ENCODE data around the gene PLEKHH2. TPM values are rescaled to one million over a fixed set of nuclear protein-coding genes. Genes with fewer than 3 reads are reported as not detected.
A peak's percentile ranks its signal among the peaks of the same experiment; 100 is the strongest.

Gene PLEKHH2
- total and polyA plus RNA-seq, 2 of the 13 experiments (the other 11 are each of a cell fraction or from before 2014, with no cell fraction given): 1.1 to 3.0 TPM

DNA sequence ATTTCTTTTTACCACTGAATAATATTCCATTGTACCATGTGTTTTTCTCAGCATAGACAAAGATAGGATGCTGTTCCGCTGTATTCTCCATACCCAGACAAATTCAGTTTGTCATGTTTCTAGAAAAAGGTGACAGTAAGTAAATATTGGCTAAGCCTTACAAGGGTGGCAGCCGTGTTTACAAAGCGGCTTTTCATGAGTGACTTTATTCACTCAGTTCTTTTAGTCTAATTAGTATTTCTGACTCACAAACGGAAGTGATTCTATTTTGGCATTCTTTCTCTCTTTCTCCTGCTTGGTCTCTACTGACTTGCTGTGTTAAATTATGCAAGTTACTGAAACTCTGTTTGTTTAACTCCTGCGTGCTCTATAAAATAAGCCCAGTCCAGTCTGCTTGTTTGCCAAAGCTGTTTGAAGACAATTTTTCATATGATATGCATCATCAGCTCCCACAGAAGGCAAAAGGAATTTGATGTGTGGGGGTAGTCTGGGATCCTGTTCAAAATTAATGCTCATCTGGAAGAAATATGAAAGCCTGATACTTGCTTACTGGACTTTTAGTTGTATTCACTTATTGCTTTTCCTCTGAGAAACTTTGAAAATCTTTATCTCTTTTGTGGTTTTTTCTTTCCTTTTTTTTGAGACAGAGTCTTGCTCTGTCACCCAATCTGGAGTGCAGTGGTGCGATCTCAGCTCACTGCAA is 2.3 kb upstream of the PLEKHH2 start (continued):
- TF ChIP-seq, protein P1, sequence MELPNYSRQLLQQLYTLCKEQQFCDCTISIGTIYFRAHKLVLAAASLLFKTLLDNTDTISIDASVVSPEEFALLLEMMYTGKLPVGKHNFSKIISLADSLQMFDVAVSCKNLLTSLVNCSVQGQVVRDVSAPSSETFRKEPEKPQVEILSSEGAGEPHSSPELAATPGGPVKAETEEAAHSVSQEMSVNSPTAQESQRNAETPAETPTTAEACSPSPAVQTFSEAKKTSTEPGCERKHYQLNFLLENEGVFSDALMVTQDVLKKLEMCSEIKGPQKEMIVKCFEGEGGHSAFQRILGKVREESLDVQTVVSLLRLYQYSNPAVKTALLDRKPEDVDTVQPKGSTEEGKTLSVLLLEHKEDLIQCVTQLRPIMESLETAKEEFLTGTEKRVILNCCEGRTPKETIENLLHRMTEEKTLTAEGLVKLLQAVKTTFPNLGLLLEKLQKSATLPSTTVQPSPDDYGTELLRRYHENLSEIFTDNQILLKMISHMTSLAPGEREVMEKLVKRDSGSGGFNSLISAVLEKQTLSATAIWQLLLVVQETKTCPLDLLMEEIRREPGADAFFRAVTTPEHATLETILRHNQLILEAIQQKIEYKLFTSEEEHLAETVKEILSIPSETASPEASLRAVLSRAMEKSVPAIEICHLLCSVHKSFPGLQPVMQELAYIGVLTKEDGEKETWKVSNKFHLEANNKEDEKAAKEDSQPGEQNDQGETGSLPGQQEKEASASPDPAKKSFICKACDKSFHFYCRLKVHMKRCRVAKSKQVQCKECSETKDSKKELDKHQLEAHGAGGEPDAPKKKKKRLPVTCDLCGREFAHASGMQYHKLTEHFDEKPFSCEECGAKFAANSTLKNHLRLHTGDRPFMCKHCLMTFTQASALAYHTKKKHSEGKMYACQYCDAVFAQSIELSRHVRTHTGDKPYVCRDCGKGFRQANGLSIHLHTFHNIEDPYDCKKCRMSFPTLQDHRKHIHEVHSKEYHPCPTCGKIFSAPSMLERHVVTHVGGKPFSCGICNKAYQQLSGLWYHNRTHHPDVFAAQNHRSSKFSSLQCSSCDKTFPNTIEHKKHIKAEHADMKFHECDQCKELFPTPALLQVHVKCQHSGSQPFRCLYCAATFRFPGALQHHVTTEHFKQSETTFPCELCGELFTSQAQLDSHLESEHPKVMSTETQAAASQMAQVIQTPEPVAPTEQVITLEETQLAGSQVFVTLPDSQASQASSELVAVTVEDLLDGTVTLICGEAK (IDR thresholded peaks at IDR 0.05): no peak
- TF ChIP-seq, protein P1 (CRISPR knock-in tag; IDR thresholded peaks at IDR 0.05): no peak
- peak; percentile 89 for TF ChIP-seq FOXK1 (CRISPR knock-in tag; IDR thresholded peaks at IDR 0.05; ENCODE audit: borderline replicate concordance, low read depth)
- no peak for TF ChIP-seq SP1 (IDR thresholded peaks at IDR 0.05)
- no peak for TF ChIP-seq SP1 (CRISPR knock-in tag; IDR thresholded peaks at IDR 0.05)
- TF ChIP-seq PTBP1 (IDR thresholded peaks at IDR 0.05; ENCODE audit: low read depth, low read length, poor library complexity, severe bottlenecking): no peak
- TF ChIP-seq, protein P2, sequence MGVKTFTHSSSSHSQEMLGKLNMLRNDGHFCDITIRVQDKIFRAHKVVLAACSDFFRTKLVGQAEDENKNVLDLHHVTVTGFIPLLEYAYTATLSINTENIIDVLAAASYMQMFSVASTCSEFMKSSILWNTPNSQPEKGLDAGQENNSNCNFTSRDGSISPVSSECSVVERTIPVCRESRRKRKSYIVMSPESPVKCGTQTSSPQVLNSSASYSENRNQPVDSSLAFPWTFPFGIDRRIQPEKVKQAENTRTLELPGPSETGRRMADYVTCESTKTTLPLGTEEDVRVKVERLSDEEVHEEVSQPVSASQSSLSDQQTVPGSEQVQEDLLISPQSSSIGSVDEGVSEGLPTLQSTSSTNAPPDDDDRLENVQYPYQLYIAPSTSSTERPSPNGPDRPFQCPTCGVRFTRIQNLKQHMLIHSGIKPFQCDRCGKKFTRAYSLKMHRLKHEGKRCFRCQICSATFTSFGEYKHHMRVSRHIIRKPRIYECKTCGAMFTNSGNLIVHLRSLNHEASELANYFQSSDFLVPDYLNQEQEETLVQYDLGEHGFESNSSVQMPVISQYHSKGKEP (CRISPR knock-in tag; IDR thresholded peaks at IDR 0.05): no peak
- no peak for TF ChIP-seq HNF4G (IDR thresholded peaks at IDR 0.05; ENCODE audit: borderline replicate concordance, low read depth, low read length)
- TF ChIP-seq HNF4G (CRISPR knock-in tag; IDR thresholded peaks at IDR 0.05; ENCODE audit: borderline replicate concordance, low read depth): no peak
- TF ChIP-seq ZNF354B (CRISPR knock-in tag; IDR thresholded peaks at IDR 0.05): no peak
- TF ChIP-seq NR2F6 (IDR thresholded peaks at IDR 0.05): peak; percentile 85
- TF ChIP-seq NR2F6 (CRISPR knock-in tag; IDR thresholded peaks at IDR 0.05): peak; percentile 78; the same call in 1 of the 2 replicates
- TF ChIP-seq ZNF776 (CRISPR knock-in tag; IDR thresholded peaks at IDR 0.05): no peak
- no peak for TF ChIP-seq REPIN1 (CRISPR knock-in tag; IDR thresholded peaks at IDR 0.05; ENCODE audit: borderline replicate concordance, low read depth)
- TF ChIP-seq, protein P3, sequence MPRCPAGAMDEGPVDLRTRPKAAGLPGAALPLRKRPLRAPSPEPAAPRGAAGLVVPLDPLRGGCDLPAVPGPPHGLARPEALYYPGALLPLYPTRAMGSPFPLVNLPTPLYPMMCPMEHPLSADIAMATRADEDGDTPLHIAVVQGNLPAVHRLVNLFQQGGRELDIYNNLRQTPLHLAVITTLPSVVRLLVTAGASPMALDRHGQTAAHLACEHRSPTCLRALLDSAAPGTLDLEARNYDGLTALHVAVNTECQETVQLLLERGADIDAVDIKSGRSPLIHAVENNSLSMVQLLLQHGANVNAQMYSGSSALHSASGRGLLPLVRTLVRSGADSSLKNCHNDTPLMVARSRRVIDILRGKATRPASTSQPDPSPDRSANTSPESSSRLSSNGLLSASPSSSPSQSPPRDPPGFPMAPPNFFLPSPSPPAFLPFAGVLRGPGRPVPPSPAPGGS (CRISPR knock-in tag; IDR thresholded peaks at IDR 0.05): no peak
- no peak for TF ChIP-seq ZNF737 (CRISPR knock-in tag; IDR thresholded peaks at IDR 0.05; ENCODE audit: borderline replicate concordance)
- no peak for TF ChIP-seq NCOA5 (CRISPR knock-in tag; IDR thresholded peaks at IDR 0.05)
- TF ChIP-seq SNRNP70 (IDR thresholded peaks at IDR 0.05; ENCODE audit: low read depth, low read length): no peak
- TF ChIP-seq, protein P4, sequence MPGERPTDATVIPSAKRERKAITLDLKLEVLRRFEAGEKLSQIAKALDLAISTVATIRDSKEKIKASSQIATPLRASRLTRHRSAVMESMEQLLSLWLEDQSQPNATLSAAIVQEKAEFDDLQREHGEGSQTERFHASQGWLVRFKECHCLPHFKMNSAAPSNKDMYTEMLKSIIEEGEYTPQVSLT (CRISPR knock-in tag; IDR thresholded peaks at IDR 0.05; ENCODE audit: borderline replicate concordance, low read depth): no peak
